Neuron (in vitro differentiated cells): Measurements from ENCODE around the gene ARPC5L.
"Not testable (repeated sequence)": the region's sequence is repeated elsewhere in the genome, so short reads cannot be mapped to it uniquely, and the experiment has no call there.

ENCODE experiments used
- H2AFZ ChIP-seq: one replicate; pipeline ENCODE4 v1.6.1; 2013; ENCODE audit warnings: low read depth, mild to moderate bottlenecking, inconsistent platforms, low read length, moderate library complexity
- H3K27me3 ChIP-seq: one replicate; pipeline ENCODE4 v1.6.1; 2013; ENCODE audit warnings: low read length; ENCODE audit not compliant: insufficient read depth
- H3K36me3 ChIP-seq: one replicate; pipeline ENCODE4 v1.6.1; 2013; ENCODE audit warnings: low read length; ENCODE audit not compliant: insufficient read depth
- H3K4me1 ChIP-seq: one replicate; pipeline ENCODE4 v1.6.1; 2013; ENCODE audit warnings: low read length; ENCODE audit not compliant: insufficient read depth
- H3K4me3 ChIP-seq: 2 replicates; pipeline ENCODE4 v1.5.1; 2013; ENCODE audit warnings: mild to moderate bottlenecking, low read length, moderate library complexity
- H3K9me3 ChIP-seq: one replicate; pipeline ENCODE4 v1.6.1; 2013; ENCODE audit warnings: low read length

The ARPC5L gene

DNA sequence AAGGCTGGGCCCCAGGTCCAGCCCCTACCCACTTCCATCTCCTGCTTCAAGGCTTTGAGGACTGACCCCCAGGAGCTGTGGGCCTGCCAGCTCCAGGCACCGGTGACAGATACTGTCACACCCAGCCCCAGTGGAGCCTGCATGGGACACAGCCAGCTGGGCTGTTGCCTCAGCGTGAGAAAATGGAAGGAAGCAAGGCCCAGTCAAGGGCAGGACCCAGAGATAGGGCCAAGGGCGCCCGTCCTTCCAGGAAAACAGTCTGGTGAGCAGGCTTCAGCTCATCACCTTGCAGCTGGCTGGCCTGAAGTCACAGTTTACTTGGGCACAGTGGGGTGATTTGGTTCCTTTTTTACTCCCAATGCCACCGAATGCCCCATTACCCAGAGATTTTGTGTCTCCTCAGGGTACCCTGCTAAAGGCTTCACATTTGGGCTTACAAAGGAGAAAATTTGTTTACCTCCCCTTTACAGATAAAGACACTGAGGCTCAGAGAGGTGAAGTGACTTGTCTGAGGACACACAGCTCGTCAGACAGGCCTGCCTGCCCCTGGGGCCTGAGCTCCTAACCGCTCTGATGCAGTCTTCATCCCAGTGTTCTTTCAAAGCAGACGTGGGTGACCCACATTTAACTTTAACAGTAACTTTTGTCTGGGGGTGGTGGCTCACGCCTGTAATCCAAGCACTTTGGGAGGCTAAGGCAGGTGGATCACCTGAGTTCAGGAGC is 30.1 kb upstream of the ARPC5L start:
- H3K4me1 ChIP-seq, result no peaks in the 10 kb centered on the region
- peaks cover 14% of the 10 kb centered on the region for H3K27me3 ChIP-seq
- no peaks in the 10 kb centered on the region for H3K9me3 ChIP-seq
- no peaks in the 10 kb centered on the region for H3K36me3 ChIP-seq
- H3K4me3 ChIP-seq, result no peak overlapping the region
- no peak overlapping the region for H2AFZ ChIP-seq

DNA sequence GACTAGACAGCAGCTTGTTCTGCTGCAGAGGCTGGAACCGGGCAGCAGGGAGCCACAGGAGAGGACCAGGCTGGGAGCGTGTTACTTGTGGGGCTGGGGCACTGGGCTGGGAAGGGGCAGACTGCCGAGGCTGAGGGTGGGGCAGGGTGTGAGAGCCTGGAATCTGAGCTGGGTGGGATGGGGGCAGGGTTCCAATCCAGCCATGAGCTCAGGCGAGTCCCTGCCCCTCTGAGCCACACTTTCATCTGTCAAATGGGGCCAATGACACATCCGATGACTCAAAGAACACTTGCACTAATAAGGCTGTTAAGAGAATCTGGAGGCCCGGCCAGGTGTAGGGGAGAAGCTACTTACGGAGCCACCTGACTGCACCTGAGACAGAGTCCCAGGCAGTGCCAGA is 27.3 kb upstream of the ARPC5L start:
- Histone ChIP-seq H3K27me3 (peaks cover 14% of the 10 kb centered on the region), H3K36me3 (no peaks in the 10 kb centered on the region), H2AFZ (no peak overlapping the region), H3K4me1 (no peaks in the 10 kb centered on the region), H3K9me3 (no peaks in the 10 kb centered on the region), H3K4me3 (no peak overlapping the region)

DNA sequence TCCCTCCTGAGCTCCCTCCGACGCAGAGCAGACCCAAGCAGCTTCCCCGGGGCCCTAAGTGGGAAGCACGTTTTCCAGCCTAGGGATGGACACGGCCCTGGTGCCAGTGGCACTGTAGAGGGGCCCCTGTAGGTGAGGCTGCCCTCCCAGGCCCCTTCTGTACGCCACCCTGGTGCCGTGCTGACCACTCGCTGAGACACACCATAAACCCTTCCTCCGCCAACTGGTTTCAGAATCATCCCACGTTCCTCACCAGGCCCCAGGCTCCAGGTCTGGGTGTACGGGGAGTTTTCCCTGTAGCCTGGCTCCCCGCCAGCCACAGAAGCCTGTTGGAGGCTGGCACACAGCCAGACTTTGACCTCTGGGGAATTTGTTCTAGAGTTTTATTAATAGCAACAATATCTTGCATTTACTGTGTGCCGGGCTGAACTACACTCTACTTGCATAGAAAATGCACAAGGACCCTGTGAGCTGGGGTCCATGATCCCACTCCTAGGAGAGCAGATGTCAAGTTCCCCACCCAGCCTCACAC is 26.8 kb upstream of the ARPC5L start:
- H3K36me3 ChIP-seq, result no peaks in the 10 kb centered on the region
- no peak overlapping the region for H3K4me3 ChIP-seq
- H2AFZ ChIP-seq, result no peak overlapping the region
- peaks cover 14% of the 10 kb centered on the region for H3K27me3 ChIP-seq
- H3K4me1 ChIP-seq, result no peaks in the 10 kb centered on the region
- H3K9me3 ChIP-seq, result no peaks in the 10 kb centered on the region

DNA sequence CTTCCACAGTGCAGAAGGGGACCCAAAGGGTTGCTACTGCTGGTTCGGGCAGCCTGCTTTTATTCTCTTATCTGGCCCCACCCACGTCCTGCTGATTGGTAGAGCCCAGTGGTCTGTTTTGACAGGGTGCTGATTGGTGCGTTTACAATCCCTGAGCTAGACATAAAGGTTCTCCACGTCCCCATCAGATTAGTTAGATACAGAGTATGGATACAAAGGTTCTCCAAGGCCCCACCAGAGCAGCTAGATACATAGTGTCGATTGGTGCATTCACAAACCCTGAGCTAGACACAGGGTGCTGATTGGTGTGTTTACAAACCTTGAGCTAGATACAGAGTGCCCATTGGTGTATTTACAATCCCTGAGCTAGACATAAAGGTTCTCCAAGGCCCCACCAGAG is 23.8 kb upstream of the ARPC5L start:
- not testable (repeated sequence) for H3K9me3 ChIP-seq, H3K4me3 ChIP-seq, H2AFZ ChIP-seq, H3K36me3 ChIP-seq, H3K27me3 ChIP-seq, H3K4me1 ChIP-seq

DNA sequence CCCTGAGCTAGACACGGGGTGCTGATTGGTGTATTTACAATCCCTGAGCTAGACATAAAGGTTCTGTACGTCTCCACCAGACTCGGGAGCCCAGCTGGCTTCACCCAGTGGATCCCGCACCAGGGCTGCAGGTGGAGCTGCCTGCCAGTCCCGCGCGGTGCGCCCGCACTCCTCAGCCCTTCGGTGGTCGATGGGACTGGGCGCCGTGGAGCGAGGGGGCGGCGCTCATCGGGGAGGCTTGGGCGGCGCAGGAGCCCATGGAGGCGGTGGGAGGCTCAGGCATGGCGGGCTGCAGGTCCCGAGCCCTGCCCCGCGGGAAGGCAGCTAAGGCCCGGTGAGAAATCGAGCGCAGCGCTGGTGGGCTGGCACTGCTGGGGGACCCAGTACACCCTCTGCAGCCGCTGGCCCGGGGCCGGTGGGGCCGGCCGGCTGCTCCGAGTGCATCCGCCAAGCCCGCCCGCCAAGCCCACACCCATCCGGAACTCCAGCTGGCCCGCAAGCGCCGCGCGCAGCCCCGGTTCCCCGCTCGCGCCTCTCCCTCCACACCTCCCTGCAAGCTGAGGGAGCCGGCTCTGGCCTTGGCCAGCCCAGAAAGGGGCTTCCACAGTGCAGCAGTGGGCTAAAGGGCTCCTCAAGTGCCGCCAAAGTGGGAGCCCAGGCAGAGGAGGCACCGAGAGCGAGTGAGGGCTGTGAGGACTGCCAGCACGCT is 23.2 kb upstream of the ARPC5L start:
- not testable (repeated sequence) for H3K4me1 ChIP-seq, H3K4me3 ChIP-seq, H3K36me3 ChIP-seq, H3K27me3 ChIP-seq, H2AFZ ChIP-seq, H3K9me3 ChIP-seq

DNA sequence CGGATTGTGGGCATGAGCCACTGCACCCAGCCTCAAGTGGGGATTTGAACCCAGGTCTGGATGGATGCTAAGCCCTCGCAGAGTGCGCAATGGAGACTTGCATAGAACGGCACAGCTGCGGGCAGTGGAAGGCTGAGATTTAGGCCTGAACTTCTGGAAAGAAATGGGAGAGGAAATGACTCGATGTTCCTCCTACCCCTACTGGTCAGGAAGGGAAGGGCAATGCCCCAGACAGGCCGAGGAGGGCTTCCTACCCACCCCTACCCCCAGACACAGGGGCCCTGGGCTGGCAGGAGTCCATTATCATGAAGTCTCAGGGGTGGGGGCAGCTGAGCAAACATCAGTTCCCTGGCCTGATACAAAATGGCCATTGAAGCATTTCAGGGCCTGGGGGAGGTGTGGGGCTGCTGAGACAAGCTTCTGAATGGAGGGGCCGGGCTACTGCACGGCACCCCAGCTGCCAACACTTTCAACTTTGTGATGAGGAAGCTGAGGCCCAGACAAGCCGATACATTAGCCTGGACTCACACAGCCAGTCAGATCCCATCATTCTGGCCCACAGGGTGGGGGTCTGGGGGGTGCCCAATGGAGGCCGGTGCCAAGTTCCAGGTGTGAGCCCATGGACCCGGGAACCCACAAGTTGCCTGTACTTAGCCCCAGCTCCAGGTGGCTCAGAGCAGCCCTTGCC is 22.2 kb upstream of the ARPC5L start:
- H3K9me3 ChIP-seq, result no peaks in the 10 kb centered on the region
- H3K4me1 ChIP-seq, result no peaks in the 10 kb centered on the region
- no peaks in the 10 kb centered on the region for H3K36me3 ChIP-seq
- H2AFZ ChIP-seq, result no peak overlapping the region
- no peak overlapping the region for H3K4me3 ChIP-seq
- peaks cover 4% of the 10 kb centered on the region for H3K27me3 ChIP-seq

DNA sequence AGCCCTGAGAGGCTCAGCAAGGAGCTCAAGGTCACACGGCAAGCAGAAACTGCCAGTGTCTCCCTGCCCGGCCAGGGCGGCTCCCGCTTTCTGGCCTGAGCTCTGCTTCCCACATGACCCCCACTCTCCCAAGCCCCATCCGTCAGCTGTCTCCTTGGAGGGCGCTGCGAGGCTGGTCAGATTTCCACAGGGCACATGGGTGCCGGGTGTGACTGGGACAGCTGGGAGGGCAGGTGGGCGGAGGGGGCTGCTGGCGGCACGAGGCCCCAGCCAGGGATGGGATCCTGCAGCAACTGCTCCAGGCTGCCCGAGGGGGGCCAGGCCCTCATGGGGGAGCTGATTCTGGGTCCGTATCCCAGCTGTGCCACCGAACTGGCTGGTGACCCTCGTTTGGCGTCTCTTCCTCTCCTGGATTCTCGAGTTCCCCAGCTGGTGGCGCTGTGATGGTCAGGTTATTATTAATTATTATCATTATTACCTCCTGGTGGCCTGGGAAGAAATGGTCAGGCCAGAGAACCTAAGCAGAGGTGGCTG is 21.6 kb upstream of the ARPC5L start:
- H3K36me3 ChIP-seq, result no peaks in the 10 kb centered on the region
- H3K4me1 ChIP-seq, result no peaks in the 10 kb centered on the region
- no peaks in the 10 kb centered on the region for H3K27me3 ChIP-seq
- H2AFZ ChIP-seq, result no peak overlapping the region
- H3K9me3 ChIP-seq, result no peaks in the 10 kb centered on the region
- no peak overlapping the region for H3K4me3 ChIP-seq

DNA sequence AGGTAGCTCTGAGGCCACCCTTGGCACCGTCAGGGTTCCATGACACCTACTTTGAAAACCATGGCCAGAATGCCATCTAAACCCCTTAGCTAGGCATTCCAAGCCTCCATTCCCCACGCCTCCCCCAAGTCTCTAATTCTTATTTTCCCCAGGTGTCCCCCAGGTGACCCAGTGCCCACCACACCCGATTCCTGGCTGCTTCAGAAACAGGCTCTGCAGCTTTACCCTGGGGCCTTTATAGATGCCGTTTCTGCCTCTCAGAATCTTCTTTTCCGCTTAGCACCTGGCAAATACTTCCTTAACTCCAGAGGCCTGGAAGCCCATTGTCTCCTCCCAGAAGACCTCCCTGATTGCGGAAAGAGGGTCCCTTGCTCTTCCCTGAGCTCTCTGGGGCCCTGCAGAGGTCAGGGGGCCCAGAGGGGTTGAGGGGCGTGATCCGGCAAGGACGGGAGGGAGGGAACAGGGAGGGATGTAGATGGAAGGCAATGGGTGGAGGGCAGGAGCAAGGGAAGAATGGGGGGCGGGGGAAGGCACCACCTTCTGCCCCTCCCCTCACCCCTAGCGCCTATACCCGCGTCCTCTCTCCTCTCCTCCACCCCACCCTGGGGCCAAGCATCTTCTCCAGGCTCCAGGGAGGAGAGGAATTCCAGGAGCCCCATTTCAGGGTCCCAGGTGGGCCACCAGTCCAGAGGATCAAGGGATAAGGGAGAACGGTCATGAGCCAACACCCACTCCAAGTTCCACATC is 20.7 kb upstream of the ARPC5L start:
- no peaks in the 10 kb centered on the region for H3K27me3 ChIP-seq
- no peaks in the 10 kb centered on the region for H3K36me3 ChIP-seq
- H3K4me1 ChIP-seq, result no peaks in the 10 kb centered on the region
- no peaks in the 10 kb centered on the region for H3K9me3 ChIP-seq
- H2AFZ ChIP-seq, result no peak overlapping the region
- no peak overlapping the region for H3K4me3 ChIP-seq

DNA sequence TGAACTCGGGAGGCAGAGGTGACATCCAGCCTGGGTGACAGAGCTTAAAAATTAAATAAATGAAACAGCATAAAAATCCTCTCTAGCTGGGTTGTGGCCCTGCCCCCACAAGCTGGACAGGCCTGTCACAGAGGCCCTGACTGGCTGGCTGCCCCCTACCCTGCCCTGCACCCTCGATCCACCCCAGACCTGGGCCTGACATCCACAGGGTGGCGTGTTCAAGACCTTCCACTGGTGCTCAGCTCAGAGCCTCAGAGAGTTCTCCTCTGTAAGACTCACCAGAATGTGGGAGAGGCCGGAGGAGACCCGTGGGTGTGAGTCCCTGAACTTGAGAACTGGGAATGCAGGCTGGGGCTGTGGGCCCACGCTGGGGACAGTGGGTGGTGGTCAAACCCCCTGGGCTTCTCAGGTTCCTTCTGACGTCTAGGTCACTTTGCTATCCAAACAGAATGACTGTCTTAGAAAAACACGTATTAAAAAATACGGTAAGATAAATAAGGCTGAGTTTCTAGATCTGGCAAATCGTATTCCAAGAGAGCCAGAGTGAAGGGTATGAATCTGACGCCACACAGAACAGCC is 18.4 kb upstream of the ARPC5L start:
- no peaks in the 10 kb centered on the region for H3K9me3 ChIP-seq
- H2AFZ ChIP-seq, result no peak overlapping the region
- H3K4me3 ChIP-seq, result no peak overlapping the region
- H3K36me3 ChIP-seq, result no peaks in the 10 kb centered on the region
- H3K4me1 ChIP-seq, result no peaks in the 10 kb centered on the region
- no peaks in the 10 kb centered on the region for H3K27me3 ChIP-seq

DNA sequence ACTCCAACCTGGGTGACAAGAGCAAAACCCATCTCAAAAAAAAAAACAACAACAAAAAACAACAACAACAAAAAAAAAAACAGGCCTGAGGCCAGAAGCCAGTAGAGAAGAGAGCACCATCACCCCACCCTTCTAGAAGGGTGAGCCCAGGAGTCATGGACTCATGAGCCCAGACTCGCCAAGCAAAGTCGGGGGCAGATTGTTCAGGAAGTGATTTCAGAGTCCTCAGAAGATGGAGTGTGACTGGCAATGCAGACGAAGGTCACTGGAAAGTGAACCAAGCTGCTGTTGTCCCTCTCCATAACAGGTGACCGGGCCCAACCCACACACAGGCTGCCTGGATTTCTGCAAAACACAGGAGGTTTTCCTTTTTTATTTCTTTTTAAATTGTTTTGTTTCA is 17.6 kb upstream of the ARPC5L start:
- Histone ChIP-seq H3K4me3 (no peak overlapping the region), H3K9me3 (no peaks in the 10 kb centered on the region), H3K27me3 (no peaks in the 10 kb centered on the region), H3K4me1 (no peaks in the 10 kb centered on the region), H3K36me3 (no peaks in the 10 kb centered on the region), H2AFZ (no peak overlapping the region)

DNA sequence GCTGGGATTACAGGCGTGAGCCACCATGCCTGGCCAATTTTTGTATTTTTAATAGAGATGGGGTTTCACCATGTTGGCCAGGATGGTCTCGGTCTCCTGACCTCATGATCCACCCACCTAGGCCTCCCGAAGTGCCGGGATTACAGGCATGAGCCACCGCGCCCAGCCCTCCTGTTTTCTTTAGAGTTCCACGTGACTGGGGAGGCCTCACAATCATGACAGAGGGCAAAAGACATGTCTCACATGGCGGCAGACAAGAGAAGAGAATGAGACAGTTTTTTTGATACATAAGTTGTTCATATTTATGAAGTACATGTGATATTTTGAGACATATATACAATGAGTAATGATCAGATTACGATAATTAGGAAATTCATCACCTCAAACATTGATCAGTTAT is 15.5 kb upstream of the ARPC5L start:
- H3K36me3 ChIP-seq, H3K4me1 ChIP-seq, H3K27me3 ChIP-seq, H2AFZ ChIP-seq, H3K9me3 ChIP-seq, H3K4me3 ChIP-seq: not testable (repeated sequence)

DNA sequence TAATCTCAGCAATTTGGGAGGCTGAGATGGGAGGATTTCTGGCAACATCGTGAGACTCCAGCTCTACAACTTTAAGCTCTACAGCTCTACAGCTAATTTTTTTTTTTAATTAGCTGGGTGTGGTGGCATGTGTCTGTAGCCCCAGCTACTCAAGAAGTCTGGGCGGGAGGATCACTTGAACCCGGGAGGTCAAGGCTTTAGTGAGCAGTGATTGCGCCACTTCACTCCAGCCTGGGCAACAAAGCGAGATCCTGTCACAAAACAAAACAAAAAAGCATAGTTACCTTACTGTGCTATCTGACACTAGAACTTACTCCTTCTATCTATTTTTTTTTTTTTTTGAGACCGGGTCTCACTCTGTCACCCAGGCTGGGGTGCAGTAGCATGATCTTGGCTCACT is 15.0 kb upstream of the ARPC5L start:
- Histone ChIP-seq H2AFZ (no peak overlapping the region), H3K4me3 (no peak overlapping the region), H3K9me3 (no peaks in the 10 kb centered on the region), H3K36me3 (no peaks in the 10 kb centered on the region), H3K27me3 (no peaks in the 10 kb centered on the region), H3K4me1 (peaks cover 5% of the 10 kb centered on the region)
